ENCODE data around the gene RBM7. TPM values are rescaled to one million over a fixed set of nuclear protein-coding genes. Genes with fewer than 3 reads are reported as not detected.

RBM7 gene
- total and polyA plus RNA-seq, 2 of the 13 experiments (the other 11 are each of a cell fraction or from before 2014, with no cell fraction given), result 30.5 to 32.3 TPM

DNA sequence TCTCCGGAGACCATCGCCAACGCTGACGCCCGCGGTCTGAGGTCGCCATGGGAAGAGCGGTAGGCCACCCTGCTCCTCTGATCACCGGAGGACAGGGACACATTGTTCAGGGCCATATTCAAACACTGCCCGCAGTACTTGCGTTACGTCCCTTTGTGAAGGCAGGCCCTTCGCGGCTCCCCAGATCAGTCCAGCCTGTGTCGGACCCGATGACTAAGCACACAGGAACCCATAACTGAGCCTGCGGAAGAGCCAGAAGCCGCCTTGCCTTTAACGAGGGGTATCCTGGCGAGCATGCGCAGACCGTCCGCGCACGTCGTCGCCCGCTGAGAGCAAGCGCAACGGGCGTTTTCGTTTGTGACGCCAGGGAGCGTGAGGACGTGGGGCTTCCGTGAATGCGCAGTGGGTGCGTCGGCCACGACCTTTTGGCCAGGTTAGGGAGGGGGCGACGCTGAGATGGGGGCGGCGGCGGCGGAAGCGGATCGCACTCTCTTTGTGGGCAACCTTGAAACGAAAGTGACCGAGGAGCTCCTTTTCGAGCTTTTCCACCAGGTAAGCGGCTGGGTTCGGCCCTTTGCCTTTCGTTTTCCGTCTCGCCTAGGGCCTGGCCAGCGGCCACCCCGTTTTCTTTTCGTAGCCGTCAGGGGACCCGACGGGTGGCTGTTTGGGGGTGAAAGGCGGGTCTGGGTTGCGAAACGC, at the start of gene RBM7, which contains the start of gene C11orf71 (continued):
- TF ChIP-seq MBNL3 (CRISPR knock-in tag; conservative IDR thresholded peaks at IDR 0.05), result no peak
- peak; percentile 82 for TF ChIP-seq SRY (CRISPR knock-in tag; IDR thresholded peaks at IDR 0.05)
- no peak for TF ChIP-seq ZBTB3 (CRISPR knock-in tag; IDR thresholded peaks at IDR 0.05; ENCODE audit: borderline replicate concordance, low read depth)
- TF ChIP-seq, protein P1, sequence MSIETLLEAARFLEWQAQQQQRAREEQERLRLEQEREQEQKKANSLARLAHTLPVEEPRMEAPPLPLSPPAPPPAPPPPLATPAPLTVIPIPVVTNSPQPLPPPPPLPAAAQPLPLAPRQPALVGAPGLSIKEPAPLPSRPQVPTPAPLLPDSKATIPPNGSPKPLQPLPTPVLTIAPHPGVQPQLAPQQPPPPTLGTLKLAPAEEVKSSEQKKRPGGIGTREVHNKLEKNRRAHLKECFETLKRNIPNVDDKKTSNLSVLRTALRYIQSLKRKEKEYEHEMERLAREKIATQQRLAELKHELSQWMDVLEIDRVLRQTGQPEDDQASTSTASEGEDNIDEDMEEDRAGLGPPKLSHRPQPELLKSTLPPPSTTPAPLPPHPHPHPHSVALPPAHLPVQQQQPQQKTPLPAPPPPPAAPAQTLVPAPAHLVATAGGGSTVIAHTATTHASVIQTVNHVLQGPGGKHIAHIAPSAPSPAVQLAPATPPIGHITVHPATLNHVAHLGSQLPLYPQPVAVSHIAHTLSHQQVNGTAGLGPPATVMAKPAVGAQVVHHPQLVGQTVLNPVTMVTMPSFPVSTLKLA (IDR thresholded peaks at IDR 0.05), result peak; percentile 58
- TF ChIP-seq TAF1 (CRISPR knock-in tag; IDR thresholded peaks at IDR 0.05), result peak; percentile 98
- peak; percentile 29; the same call in 1 of the 2 replicates for TF ChIP-seq NR1H2 (CRISPR knock-in tag; IDR thresholded peaks at IDR 0.05; ENCODE audit: borderline replicate concordance, low read depth)
- TF ChIP-seq ZNF160 (CRISPR knock-in tag; IDR thresholded peaks at IDR 0.05), result peak; percentile 51; the same call in 1 of the 2 replicates
- TF ChIP-seq, protein P2, sequence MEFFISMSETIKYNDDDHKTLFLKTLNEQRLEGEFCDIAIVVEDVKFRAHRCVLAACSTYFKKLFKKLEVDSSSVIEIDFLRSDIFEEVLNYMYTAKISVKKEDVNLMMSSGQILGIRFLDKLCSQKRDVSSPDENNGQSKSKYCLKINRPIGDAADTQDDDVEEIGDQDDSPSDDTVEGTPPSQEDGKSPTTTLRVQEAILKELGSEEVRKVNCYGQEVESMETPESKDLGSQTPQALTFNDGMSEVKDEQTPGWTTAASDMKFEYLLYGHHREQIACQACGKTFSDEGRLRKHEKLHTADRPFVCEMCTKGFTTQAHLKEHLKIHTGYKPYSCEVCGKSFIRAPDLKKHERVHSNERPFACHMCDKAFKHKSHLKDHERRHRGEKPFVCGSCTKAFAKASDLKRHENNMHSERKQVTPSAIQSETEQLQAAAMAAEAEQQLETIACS (CRISPR knock-in tag; IDR thresholded peaks at IDR 0.05), result peak; percentile 52; the same call in 1 of the 2 replicates
- TF ChIP-seq ATF7 (IDR thresholded peaks at IDR 0.05), result no peak
- TF ChIP-seq ATF7 (CRISPR knock-in tag; IDR thresholded peaks at IDR 0.05), result peak; percentile 50; the same call in 1 of the 2 replicates
- TF ChIP-seq HES4 (CRISPR knock-in tag; IDR thresholded peaks at IDR 0.05; ENCODE audit: borderline replicate concordance), result peak; percentile 88
- TF ChIP-seq, protein P3, sequence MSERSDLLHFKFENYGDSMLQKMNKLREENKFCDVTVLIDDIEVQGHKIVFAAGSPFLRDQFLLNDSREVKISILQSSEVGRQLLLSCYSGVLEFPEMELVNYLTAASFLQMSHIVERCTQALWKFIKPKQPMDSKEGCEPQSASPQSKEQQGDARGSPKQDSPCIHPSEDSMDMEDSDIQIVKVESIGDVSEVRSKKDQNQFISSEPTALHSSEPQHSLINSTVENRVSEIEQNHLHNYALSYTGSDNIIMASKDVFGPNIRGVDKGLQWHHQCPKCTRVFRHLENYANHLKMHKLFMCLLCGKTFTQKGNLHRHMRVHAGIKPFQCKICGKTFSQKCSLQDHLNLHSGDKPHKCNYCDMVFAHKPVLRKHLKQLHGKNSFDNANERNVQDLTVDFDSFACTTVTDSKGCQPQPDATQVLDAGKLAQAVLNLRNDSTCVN (CRISPR knock-in tag; IDR thresholded peaks at IDR 0.05; ENCODE audit: borderline replicate concordance), result peak; percentile 42
- TF ChIP-seq ATAD3A (CRISPR knock-in tag; IDR thresholded peaks at IDR 0.05), result no peak
- TF ChIP-seq ZNF264 (CRISPR knock-in tag; IDR thresholded peaks at IDR 0.05), result peak; percentile 87; the same call in 1 of the 2 replicates
- TF ChIP-seq SMAD3 (CRISPR knock-in tag; IDR thresholded peaks at IDR 0.05), result peak; percentile 49; the same call in 1 of the 2 replicates
- TF ChIP-seq, protein P4, sequence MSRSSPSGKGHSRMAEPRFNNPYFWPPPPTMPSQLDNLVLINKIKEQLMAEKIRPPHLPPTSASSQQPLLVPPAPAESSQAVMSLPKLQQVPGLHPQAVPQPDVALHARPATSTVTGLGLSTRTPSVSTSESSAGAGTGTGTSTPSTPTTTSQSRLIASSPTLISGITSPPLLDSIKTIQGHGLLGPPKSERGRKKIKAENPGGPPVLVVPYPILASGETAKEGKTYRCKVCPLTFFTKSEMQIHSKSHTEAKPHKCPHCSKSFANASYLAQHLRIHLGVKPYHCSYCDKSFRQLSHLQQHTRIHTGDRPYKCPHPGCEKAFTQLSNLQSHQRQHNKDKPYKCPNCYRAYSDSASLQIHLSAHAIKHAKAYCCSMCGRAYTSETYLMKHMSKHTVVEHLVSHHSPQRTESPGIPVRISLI (CRISPR knock-in tag; IDR thresholded peaks at IDR 0.05; ENCODE audit: borderline replicate concordance), result 0 out of 2 replicates have a peak, but pooled peaks have one; percentile 22
- TF ChIP-seq, protein P5, sequence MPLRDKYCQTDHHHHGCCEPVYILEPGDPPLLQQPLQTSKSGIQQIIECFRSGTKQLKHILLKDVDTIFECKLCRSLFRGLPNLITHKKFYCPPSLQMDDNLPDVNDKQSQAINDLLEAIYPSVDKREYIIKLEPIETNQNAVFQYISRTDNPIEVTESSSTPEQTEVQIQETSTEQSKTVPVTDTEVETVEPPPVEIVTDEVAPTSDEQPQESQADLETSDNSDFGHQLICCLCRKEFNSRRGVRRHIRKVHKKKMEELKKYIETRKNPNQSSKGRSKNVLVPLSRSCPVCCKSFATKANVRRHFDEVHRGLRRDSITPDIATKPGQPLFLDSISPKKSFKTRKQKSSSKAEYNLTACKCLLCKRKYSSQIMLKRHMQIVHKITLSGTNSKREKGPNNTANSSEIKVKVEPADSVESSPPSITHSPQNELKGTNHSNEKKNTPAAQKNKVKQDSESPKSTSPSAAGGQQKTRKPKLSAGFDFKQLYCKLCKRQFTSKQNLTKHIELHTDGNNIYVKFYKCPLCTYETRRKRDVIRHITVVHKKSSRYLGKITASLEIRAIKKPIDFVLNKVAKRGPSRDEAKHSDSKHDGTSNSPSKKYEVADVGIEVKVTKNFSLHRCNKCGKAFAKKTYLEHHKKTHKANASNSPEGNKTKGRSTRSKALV (CRISPR knock-in tag; IDR thresholded peaks at IDR 0.05), result no peak; the same call in 1 of the 2 replicates
- TF ChIP-seq HMGA1 (CRISPR knock-in tag; conservative IDR thresholded peaks at IDR 0.05), result no peak
- peak; percentile 87 for TF ChIP-seq TBX2 (CRISPR knock-in tag; IDR thresholded peaks at IDR 0.05; ENCODE audit: borderline replicate concordance)
- no peak for TF ChIP-seq SNRNP70 (IDR thresholded peaks at IDR 0.05; ENCODE audit: low read depth, low read length)
